H1 (cell line): Measurements from ENCODE around the gene NT5C. TPM values are rescaled to one million over a fixed set of nuclear protein-coding genes. Genes with fewer than 3 reads are reported as not detected.

Experiments used
- CHD7 ChIP-seq: fragments of 300-600 bp; sonication (generic); IDR thresholded peaks from 2 replicates; pipeline ENCODE4 v1.7.1; 2012; ENCODE audit warnings: low read length, moderate library complexity, mild to moderate bottlenecking, inconsistent platforms; ENCODE audit not compliant: insufficient replicate concordance
- polyA plus RNA-seq, 7 experiments: library from polyadenylated mRNA; depleted of rRNA in 3 of 7; stranded (reverse) in 5 of 7; unstranded in 2 of 7; fragments of >200 nt in 5 of 7; fragments of 200-250 nt in 2 of 7; gene quantifications; 1 replicate in 5 of 7; 2 replicates in 1 of 7; 4 replicates in 1 of 7; pipeline versions ENCODE4 v1.2.1 to v1.2.3, GENCODE V29; 2011 to 2013; ENCODE audit warnings: missing spikeins in 2 of 7, mixed read lengths in 2 of 7
- total RNA-seq: library from RNA; stranded (reverse); fragmentation: NEBNext Ultra II Directional; extraction: Animal tissue kit (Norgen Biotek cat#: 25700); gene quantifications from 2 replicates; pipeline ENCODE4 v1.2.1, GENCODE V29; 2021

NT5C gene
- total and polyA plus RNA-seq, 2 of the 8 experiments (the other 6 are each of a cell fraction or from before 2014, with no cell fraction given) = 52.1 to 66.4 TPM

GRCh38 chr17:75181110-75181509 lies 49.6 kb upstream of the NT5C start (continued):
- TF ChIP-seq CHD7 = no peak
